ENCODE measurements around the gene STAG1.

Gene STAG1

DNA sequence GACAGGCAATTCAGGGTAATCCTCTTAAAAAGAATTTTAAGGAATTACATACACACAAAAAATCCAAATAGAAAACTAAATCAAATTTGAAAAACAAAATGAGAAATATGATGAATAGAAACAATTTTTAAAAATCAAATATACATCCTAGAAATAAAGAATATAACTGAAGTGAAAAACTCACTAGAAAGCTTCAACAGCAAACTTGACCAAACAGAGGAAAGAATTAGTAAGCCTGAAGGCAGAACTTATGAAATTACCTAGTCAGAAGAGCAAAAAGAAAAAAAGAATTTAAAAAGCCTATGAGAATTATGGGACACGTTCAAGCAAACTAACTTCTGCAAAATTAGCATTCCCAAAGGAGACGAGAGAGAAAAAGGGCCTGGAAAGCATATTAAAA, 296.0 kb downstream of the STAG1 start:
- Mint-ChIP-seq H3K36me3 (peaks cover 60% of the 10 kb centered on the region), H3K9me3 (peaks cover 18% of the 10 kb centered on the region), H3K4me1 (peaks cover 5% of the 10 kb centered on the region), H3K27ac (no peak overlapping the region), H3K4me3 (no peak overlapping the region)
- DNase-seq (ENCODE audit: low spot score in 2 of 2): no peak
- ATAC-seq: no peak

DNA sequence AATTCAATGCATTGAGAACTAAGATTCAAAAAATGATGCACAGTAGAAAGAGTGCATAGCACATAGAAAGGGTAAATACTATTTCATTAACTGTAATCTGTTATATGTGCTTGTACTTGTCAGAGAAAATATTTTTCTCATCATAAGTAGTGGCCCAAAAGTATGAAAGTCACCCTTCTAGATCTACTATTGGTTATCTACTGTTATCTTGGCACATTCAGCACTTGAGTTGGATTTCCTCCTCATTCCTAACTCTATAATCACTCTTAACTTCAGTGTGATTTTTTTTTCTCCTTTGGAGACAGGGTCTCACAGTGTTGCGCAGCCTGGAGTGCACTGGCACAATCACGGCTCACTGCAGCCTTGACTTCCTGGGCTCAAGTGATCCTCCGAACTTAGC, 307.6 kb downstream of the STAG1 start:
- Mint-ChIP-seq H3K9me3 (no peaks in the 10 kb centered on the region), H3K4me3 (no peak overlapping the region), H3K27ac (no peak overlapping the region), H3K4me1 (no peaks in the 10 kb centered on the region), H3K36me3 (peaks cover 72% of the 10 kb centered on the region)
- no peak for ATAC-seq
- no peak for DNase-seq (ENCODE audit: low spot score in 2 of 2)

DNA sequence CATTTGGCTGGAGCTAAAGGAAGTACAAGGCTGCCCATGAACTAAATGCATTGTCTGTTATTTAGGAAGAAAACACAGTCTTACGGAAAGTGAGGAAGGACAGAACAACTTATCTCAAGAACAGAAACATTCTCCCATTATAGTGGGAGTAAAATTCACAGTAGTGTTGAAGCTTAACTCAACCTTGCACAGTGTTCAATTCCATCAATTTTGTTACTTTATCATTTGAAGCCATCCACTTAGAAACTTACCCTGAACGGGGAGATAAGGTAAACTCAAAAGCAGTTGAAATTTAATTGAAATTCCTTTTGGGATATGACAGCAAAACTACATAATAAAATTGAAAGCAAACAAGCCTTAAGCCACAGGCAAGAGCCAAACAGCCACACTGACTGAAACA, 315.1 kb downstream of the STAG1 start:
- H3K9me3 Mint-ChIP-seq: no peaks in the 10 kb centered on the region
- DNase-seq (ENCODE audit: low spot score in 2 of 2): no peak
- H3K4me1 Mint-ChIP-seq: no peaks in the 10 kb centered on the region
- no peak for ATAC-seq
- H3K36me3 Mint-ChIP-seq: peaks cover 43% of the 10 kb centered on the region
- H3K27ac Mint-ChIP-seq: no peak overlapping the region
- no peak overlapping the region for H3K4me3 Mint-ChIP-seq

GRCh38 chr3:136434429-136434828, 317.7 kb downstream of the STAG1 start:
- H3K36me3 Mint-ChIP-seq: peaks cover 35% of the 10 kb centered on the region
- H3K9me3 Mint-ChIP-seq: no peaks in the 10 kb centered on the region
- no peak for ATAC-seq
- DNase-seq (ENCODE audit: low spot score in 2 of 2): no peak
- H3K27ac Mint-ChIP-seq: no peak overlapping the region
- no peaks in the 10 kb centered on the region for H3K4me1 Mint-ChIP-seq
- no peak overlapping the region for H3K4me3 Mint-ChIP-seq

GRCh38 chr3:136432685-136433084, 319.5 kb downstream of the STAG1 start:
- DNase-seq (ENCODE audit: low spot score in 2 of 2): no peak
- H3K36me3 Mint-ChIP-seq: peaks cover 34% of the 10 kb centered on the region
- ATAC-seq: no peak
- no peak overlapping the region for H3K27ac Mint-ChIP-seq
- H3K4me3 Mint-ChIP-seq: no peak overlapping the region
- H3K4me1 Mint-ChIP-seq: peaks cover 6% of the 10 kb centered on the region
- H3K9me3 Mint-ChIP-seq: no peaks in the 10 kb centered on the region

- ATAC-seq (no peak), DNase-seq (ENCODE audit: low spot score in 2 of 2) (no peak)
- Mint-ChIP-seq H3K4me3 (no peak overlapping the region), H3K36me3 (peaks cover 61% of the 10 kb centered on the region), H3K4me1 (peaks cover 6% of the 10 kb centered on the region), H3K9me3 (no peaks in the 10 kb centered on the region), H3K27ac (peak overlapping the region; percentile 60)
These were observed 324.0 kb downstream of the STAG1 start for GRCh38 chr3:136428167-136428566.

GRCh38 chr3:136427236-136427635, 324.9 kb downstream of the STAG1 start:
- no peak for ATAC-seq
- Mint-ChIP-seq H3K4me1 (peaks cover 6% of the 10 kb centered on the region), H3K36me3 (peaks cover 58% of the 10 kb centered on the region), H3K27ac (no peak overlapping the region), H3K4me3 (no peak overlapping the region), H3K9me3 (no peaks in the 10 kb centered on the region)
- DNase-seq (ENCODE audit: low spot score in 2 of 2): no peak

DNA sequence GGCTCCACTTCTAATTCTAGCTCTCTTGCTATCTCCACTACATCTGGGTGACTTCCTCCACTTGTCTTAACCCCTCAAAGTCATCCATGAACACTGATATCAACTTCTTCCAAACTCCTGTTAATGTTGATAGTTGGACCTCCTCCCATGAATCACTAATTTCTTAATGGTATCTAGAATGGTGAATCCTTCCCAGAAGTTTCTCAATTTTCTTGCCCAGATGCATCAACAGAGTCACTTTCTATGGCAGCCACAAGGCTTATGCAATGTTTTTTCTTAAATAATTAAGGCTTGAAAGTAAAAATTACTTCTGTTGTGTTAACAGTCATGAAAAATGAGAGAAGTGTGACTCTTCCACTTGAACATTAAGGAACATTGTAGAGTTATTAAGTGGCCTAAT, 337.7 kb downstream of the STAG1 start:
- Mint-ChIP-seq H3K4me3 (no peak overlapping the region), H3K36me3 (peaks cover 65% of the 10 kb centered on the region)

GRCh38 chr3:136412307-136412706, 339.9 kb downstream of the STAG1 start:
- Mint-ChIP-seq H3K27ac (no peak overlapping the region), H3K36me3 (peaks cover 52% of the 10 kb centered on the region), H3K4me3 (no peak overlapping the region), H3K4me1 (no peaks in the 10 kb centered on the region), H3K9me3 (no peaks in the 10 kb centered on the region)
- no peak for DNase-seq (ENCODE audit: low spot score in 2 of 2)
- ATAC-seq: no peak

More for the DNA sequence above, 337.7 kb downstream of the STAG1 start:
- ATAC-seq (no peak), DNase-seq (ENCODE audit: low spot score in 2 of 2) (no peak)
- H3K27ac Mint-ChIP-seq: peak overlapping the region; percentile 0
- no peaks in the 10 kb centered on the region for H3K9me3 Mint-ChIP-seq
- H3K4me1 Mint-ChIP-seq: no peaks in the 10 kb centered on the region

DNA sequence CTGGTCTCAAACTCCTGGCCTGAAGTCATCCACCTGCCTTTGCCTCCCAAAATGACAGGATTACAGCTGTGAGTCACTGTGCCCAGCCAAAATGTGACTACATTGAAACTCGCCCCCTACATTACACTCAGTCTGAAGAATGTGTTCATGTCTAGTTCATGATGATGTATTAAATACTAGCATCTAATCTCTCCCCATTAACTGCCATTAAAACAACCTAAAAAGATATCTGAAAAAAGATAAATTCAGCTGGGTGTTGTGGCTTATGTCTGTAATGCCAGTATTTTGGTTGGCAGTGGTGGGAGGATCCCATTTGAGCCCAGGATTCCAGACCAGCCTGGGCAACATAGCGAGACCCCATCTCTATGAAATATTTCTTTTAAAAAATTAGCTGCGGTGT, 342.6 kb downstream of the STAG1 start:
- DNase-seq (ENCODE audit: low spot score in 2 of 2) (no peak), ATAC-seq (peak; percentile 40)
- Mint-ChIP-seq H3K27ac (no peak overlapping the region), H3K36me3 (peaks cover 32% of the 10 kb centered on the region), H3K9me3 (no peaks in the 10 kb centered on the region), H3K4me3 (no peak overlapping the region), H3K4me1 (no peaks in the 10 kb centered on the region)

- H3K27ac Mint-ChIP-seq: no peak overlapping the region
These were observed 348.1 kb downstream of the STAG1 start for GRCh38 chr3:136404056-136404455.

DNA sequence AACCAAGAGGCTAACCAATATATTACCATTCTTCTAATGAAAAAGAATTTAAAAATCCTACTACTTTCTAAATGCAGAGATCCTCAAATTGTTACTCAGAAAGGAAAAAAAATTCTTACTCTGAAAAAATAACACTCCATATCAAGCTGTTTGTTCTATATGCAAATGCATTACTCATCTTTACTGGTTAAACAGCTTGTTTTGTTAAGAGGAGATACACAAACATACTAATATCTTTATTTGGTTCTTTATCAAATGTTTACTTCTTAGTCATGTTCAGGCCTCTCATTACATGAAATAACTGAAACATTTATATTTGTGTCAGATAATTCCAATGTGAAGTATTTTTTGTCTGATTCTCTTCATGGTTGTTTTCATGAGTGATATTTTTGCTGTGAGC, 355.3 kb downstream of the STAG1 start:
- Mint-ChIP-seq H3K4me1 (no peaks in the 10 kb centered on the region), H3K27ac (peak overlapping the region; percentile 48), H3K36me3 (peaks cover 79% of the 10 kb centered on the region), H3K9me3 (no peaks in the 10 kb centered on the region), H3K4me3 (no peak overlapping the region)
- no peak for DNase-seq (ENCODE audit: low spot score in 2 of 2)
- no peak for ATAC-seq

More at GRCh38 chr3:136404056-136404455, 348.1 kb downstream of the STAG1 start:
- H3K9me3 Mint-ChIP-seq: no peaks in the 10 kb centered on the region
- ATAC-seq: no peak
- H3K4me3 Mint-ChIP-seq: no peak overlapping the region
- H3K36me3 Mint-ChIP-seq: peaks cover 37% of the 10 kb centered on the region
- no peak for DNase-seq (ENCODE audit: low spot score in 2 of 2)
- no peaks in the 10 kb centered on the region for H3K4me1 Mint-ChIP-seq

- DNase-seq (ENCODE audit: low spot score in 2 of 2): no peak
- no peaks in the 10 kb centered on the region for H3K4me1 Mint-ChIP-seq
These were observed 361.6 kb downstream of the STAG1 start for GRCh38 chr3:136390574-136390973.

DNA sequence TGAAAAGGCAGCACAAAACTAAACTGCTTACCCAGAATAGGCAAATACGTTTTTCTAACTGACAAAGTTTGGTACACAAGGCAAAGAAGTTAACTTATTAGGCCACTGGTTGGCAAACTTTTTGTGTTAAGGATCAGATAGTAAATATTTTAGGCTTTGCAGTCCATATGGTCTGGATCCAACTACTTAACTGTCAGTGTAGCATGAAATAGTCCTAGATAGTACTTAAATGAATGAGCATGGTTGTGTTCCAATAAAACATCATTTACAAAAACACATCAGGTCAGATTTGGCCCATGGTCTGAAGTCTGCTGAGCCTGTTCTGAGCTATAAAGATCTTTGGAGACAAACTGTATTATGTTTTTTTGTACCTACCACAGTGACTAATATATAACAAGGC, 365.1 kb downstream of the STAG1 start:
- ATAC-seq (no peak), DNase-seq (ENCODE audit: low spot score in 2 of 2) (no peak)
- no peak overlapping the region for H3K27ac Mint-ChIP-seq
- no peaks in the 10 kb centered on the region for H3K4me1 Mint-ChIP-seq
- H3K36me3 Mint-ChIP-seq: peaks cover 15% of the 10 kb centered on the region
- H3K4me3 Mint-ChIP-seq: no peak overlapping the region
- no peaks in the 10 kb centered on the region for H3K9me3 Mint-ChIP-seq

More at GRCh38 chr3:136390574-136390973, 361.6 kb downstream of the STAG1 start:
- H3K4me3 Mint-ChIP-seq: no peak overlapping the region
- H3K9me3 Mint-ChIP-seq: no peaks in the 10 kb centered on the region
- H3K27ac Mint-ChIP-seq: no peak overlapping the region
- ATAC-seq: no peak
- peaks cover 40% of the 10 kb centered on the region for H3K36me3 Mint-ChIP-seq

DNA sequence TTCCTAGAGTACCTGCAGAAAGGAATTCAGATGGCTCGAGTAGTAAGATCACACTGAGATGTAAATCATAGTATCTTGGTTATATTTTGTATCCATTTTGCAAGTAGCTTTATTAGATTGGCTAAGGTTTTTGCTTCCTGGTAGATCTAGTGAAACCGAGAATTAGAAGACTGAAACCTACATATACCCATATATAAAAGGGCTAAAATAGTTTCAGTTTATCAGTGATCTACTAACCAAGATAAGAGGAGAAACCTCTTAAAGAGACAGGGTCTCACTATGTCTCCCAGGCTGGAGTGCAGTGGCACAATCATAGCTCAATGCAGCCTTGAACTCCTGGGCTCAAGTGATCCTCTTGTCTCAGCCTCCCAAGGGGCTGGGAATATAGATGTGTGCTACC, 366.7 kb downstream of the STAG1 start:
- peaks cover 12% of the 10 kb centered on the region for H3K36me3 Mint-ChIP-seq
- ATAC-seq (no peak), DNase-seq (ENCODE audit: low spot score in 2 of 2) (no peak)
- H3K4me1 Mint-ChIP-seq: no peaks in the 10 kb centered on the region
- peak overlapping the region; percentile 8 for H3K27ac Mint-ChIP-seq
- H3K9me3 Mint-ChIP-seq: no peaks in the 10 kb centered on the region
- H3K4me3 Mint-ChIP-seq: no peak overlapping the region

DNA sequence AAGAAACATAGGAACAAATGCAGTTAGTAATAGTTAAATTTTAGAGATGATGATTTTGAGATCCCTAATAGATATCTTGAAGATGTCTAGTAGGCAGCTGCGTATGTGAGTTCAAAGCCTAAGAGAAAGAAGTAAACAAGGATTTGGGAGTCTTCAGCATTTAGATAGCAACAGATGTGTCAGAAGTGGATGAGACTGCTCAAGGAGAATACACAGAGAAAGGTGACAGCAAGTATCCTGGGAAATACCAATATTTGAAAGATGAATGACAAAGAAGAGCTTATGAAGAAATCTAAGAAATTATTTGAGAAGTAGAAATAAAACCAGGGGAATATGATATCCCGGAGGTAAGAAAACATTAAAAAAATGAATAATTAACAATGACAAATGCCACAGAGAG, 371.1 kb downstream of the STAG1 start:
- no peak overlapping the region for H3K4me3 Mint-ChIP-seq
- H3K9me3 Mint-ChIP-seq: no peaks in the 10 kb centered on the region
- H3K4me1 Mint-ChIP-seq: no peaks in the 10 kb centered on the region
- DNase-seq (ENCODE audit: low spot score in 2 of 2) (no peak), ATAC-seq (no peak)
- peaks cover 22% of the 10 kb centered on the region for H3K36me3 Mint-ChIP-seq
- H3K27ac Mint-ChIP-seq: no peak overlapping the region

GRCh38 chr3:136380530-136380929, 371.6 kb downstream of the STAG1 start:
- Mint-ChIP-seq H3K4me1 (no peaks in the 10 kb centered on the region), H3K36me3 (peaks cover 26% of the 10 kb centered on the region), H3K4me3 (no peak overlapping the region), H3K9me3 (no peaks in the 10 kb centered on the region), H3K27ac (no peak overlapping the region)
- no peak for ATAC-seq
- no peak for DNase-seq (ENCODE audit: low spot score in 2 of 2)

Measured in stimulated activated effector memory CD8-positive, alpha-beta T cell treated with anti-CD3 and anti-CD28 coated beads, Interleukin-12 subunit alpha, Interleukin-12 subunit beta, amount 100 ng/mL, for 72 hours (primary cell).